ENCODE measurements around the gene TRAPPC4. TPM values are rescaled to one million over a fixed set of nuclear protein-coding genes. Genes with fewer than 3 reads are reported as not detected.

Gene TRAPPC4
- total and polyA plus RNA-seq, 7 donors: 32.4 to 90.9 (median 51.8) TPM

DNA sequence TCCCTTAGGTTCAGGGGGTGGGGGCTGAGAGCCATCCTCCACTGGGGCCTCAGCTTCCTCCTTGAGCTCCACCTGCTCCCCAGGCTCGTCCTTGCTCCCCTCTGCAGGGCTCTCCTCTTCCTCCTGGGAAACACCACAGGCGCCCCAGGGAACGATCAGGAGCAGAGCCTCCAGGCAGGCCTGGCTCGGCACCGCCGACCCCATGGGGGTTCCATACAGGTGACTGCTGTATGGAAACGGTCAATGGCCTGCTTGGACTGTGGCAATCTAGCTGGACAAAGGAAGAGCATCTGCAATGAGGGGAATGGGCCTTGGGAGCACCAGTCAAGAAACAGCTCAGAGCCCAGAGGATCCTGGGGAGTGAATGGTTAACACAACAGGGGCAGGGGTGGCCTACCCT lies 30.5 kb downstream of the TRAPPC4 start:
- Histone ChIP-seq H3K27me3 (no peaks in the 10 kb centered on the region), H3K4me3 (no peak overlapping the region), H3K36me3 (peaks cover 33 to 96% (median 68%) of the 10 kb centered on the region in 4 donors), H3K27ac (no peak overlapping the region), H3K4me1 (no peaks in the 10 kb centered on the region), H3K9me3 (no peaks in the 10 kb centered on the region)
- WGBS, 2 donors: 93 to 95% methylated on average over 7 of the region's 7 CpGs
- TF ChIP-seq POLR2A (IDR thresholded peaks at IDR 0.05) (no peak), EP300 (IDR thresholded peaks at IDR 0.05) (no peak), POLR2AphosphoS5 (IDR thresholded peaks at IDR 0.05) (no peak)
- TF ChIP-seq, protein P1, sequence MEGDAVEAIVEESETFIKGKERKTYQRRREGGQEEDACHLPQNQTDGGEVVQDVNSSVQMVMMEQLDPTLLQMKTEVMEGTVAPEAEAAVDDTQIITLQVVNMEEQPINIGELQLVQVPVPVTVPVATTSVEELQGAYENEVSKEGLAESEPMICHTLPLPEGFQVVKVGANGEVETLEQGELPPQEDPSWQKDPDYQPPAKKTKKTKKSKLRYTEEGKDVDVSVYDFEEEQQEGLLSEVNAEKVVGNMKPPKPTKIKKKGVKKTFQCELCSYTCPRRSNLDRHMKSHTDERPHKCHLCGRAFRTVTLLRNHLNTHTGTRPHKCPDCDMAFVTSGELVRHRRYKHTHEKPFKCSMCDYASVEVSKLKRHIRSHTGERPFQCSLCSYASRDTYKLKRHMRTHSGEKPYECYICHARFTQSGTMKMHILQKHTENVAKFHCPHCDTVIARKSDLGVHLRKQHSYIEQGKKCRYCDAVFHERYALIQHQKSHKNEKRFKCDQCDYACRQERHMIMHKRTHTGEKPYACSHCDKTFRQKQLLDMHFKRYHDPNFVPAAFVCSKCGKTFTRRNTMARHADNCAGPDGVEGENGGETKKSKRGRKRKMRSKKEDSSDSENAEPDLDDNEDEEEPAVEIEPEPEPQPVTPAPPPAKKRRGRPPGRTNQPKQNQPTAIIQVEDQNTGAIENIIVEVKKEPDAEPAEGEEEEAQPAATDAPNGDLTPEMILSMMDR (IDR thresholded peaks at IDR 0.05): no peak
- DNase-seq: no peak
- intact Hi-C loops (cut with DNase I): no loop called here

DNA sequence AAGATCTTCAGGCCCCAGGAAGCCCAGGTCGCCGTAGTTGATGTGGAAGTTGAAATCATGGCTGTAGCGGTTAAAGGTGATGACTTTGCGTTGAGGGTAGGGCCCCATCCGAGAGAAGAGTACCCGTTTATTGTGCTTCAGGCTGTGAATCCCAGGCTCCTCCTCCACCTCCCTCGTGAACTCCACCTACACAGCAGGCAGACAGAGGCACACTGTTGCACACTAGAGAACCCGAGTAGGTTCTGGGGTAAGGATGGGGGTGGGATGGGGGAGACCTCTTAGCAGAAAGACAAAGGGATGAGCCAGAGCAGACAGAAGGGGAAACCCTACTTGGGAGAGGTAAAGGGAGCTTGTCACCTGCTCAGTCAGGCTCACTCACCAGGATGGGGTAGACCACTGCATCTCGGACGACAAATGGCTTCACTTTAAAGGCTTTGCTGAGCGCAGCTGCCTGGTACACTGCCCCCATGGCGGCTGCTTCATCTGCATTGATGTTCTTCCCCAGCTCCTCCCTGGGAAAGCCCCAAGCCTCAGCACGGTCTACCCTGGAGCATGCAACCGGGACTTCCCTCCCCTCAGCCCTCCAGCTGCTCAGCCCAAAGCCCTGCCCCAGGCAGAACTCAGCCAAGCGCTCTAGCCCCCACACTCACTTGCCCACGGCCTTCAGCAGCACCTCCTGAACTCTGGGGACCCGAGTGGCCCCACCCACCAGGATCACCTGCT lies 33.0 kb downstream of the TRAPPC4 start:
- WGBS, 2 donors: 74 to 81% methylated on average over 17 of the region's 17 CpGs
- Histone ChIP-seq H3K9me3 (no peaks in the 10 kb centered on the region), H3K27ac (no peak overlapping the region), H3K4me1 (peaks cover 0 to 16% (median 13%) of the 10 kb centered on the region in 4 donors), H3K27me3 (no peaks in the 10 kb centered on the region), H3K36me3 (peaks cover 33 to 86% (median 71%) of the 10 kb centered on the region in 4 donors), H3K4me3 (no peak overlapping the region)
- no peak for DNase-seq
- no peak for TF ChIP-seq POLR2AphosphoS5 (IDR thresholded peaks at IDR 0.05)
- TF ChIP-seq EP300 (IDR thresholded peaks at IDR 0.05): no peak
- no peak for TF ChIP-seq POLR2A (IDR thresholded peaks at IDR 0.05)
- TF ChIP-seq, protein P1 (IDR thresholded peaks at IDR 0.05): no peak
- intact Hi-C loops (cut with DNase I): no loop called here

DNA sequence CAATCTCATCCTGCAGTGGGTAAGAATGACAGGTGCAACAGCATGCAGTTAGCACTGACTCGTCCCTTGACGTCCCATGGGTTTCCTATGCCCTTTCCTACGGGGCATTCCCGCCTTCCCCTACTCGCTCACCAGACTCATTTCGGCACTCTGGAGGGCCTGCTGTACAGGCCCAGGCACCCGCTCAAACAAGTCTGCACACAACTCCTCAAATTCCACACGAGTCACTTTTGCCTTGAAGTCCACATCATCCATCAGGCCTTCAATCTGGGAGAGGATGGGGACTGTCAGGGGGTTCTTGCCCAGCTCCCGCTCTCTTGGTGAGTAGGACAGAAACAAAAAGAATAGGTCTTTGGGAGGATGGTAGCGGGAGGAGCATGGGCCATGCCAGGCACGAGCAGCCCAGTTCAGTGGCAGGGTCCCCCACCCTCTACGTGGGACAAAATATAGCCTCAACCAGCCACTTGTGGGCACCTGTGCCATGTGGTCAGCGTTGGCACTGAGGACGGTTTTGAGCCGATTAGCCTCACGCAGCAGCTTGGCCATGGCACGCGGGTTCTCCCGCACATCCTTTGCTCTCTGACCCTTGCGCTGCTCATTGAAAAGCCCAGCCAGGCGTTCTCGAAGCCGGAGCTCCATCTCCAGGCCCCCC lies 33.7 kb downstream of the TRAPPC4 start:
- 92 to 96% methylated on average over 23 of the region's 23 CpGs for WGBS, 2 donors
- TF ChIP-seq EP300 (IDR thresholded peaks at IDR 0.05): no peak
- Histone ChIP-seq H3K27me3 (no peaks in the 10 kb centered on the region), H3K36me3 (peaks cover 33 to 80% (median 67%) of the 10 kb centered on the region in 4 donors), H3K4me1 (peaks cover 0 to 16% (median 14%) of the 10 kb centered on the region in 4 donors), H3K27ac (no peak overlapping the region), H3K4me3 (no peak overlapping the region), H3K9me3 (no peaks in the 10 kb centered on the region)
- intact Hi-C loops (cut with DNase I): no loop called here
- DNase-seq: no peak

GRCh38 chr11:119054418-119054817 lies 35.9 kb downstream of the TRAPPC4 start:
- H3K27me3 ChIP-seq: no peaks in the 10 kb centered on the region
- H3K4me1 ChIP-seq: peaks cover 0 to 25% (median 23%) of the 10 kb centered on the region in 4 donors
- 97% methylated on average over 10 of the region's 10 CpGs for WGBS, 2 donors
- DNase-seq: no peak
- H3K36me3 ChIP-seq: peaks cover 17 to 58% (median 46%) of the 10 kb centered on the region in 4 donors
- intact Hi-C loops (cut with DNase I): no loop called here
- no peak overlapping the region for H3K27ac ChIP-seq
- no peaks in the 10 kb centered on the region for H3K9me3 ChIP-seq
- TF ChIP-seq POLR2AphosphoS5 (IDR thresholded peaks at IDR 0.05) (no peak), EP300 (IDR thresholded peaks at IDR 0.05) (no peak), POLR2A (IDR thresholded peaks at IDR 0.05) (no peak)
- TF ChIP-seq, protein P1 (IDR thresholded peaks at IDR 0.05): no peak
- H3K4me3 ChIP-seq: no peak overlapping the region

DNA sequence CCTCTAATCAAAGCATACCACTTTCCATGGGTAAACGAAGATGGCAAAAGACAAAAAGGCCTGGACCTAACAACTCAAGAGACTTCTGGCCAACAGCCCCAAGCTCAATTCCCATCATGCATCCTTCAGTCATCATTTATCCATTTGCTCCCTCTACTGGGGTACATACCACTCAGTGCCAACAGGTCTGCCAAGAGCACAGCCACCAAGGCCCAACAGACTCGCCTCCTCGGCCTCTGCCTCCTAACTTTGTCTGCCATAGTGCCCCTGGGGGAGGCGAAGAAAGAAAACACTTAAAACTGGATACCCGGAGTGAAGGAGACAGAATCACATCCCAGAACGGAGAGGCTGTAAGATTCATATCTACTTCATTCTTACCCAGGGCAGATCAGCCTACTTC lies 37.3 kb downstream of the TRAPPC4 start:
- 44 to 58% methylated on average over 6 of the region's 6 CpGs for WGBS, 2 donors
- peaks cover 9 to 43% (median 35%) of the 10 kb centered on the region in 4 donors for H3K36me3 ChIP-seq
- intact Hi-C loops (cut with DNase I): no loop called here
- H3K4me3 ChIP-seq: peak overlapping the region; percentile 68 to 96 (median 80)
- no peaks in the 10 kb centered on the region for H3K9me3 ChIP-seq
- peak overlapping the region in 2 of 4 donors; percentile 82 to 96 for H3K27ac ChIP-seq
- no peaks in the 10 kb centered on the region for H3K27me3 ChIP-seq
- DNase-seq: no peak
- peaks cover 0 to 25% (median 23%) of the 10 kb centered on the region in 4 donors for H3K4me1 ChIP-seq
- TF ChIP-seq EP300 (IDR thresholded peaks at IDR 0.05) (no peak), POLR2A (IDR thresholded peaks at IDR 0.05) (no peak), POLR2AphosphoS5 (IDR thresholded peaks at IDR 0.05) (no peak)
- TF ChIP-seq, protein P1 (IDR thresholded peaks at IDR 0.05): no peak

Measured in sigmoid colon (tissue), 7 donors.